Measurements from ENCODE around the gene ZBED6.
A peak's percentile ranks its signal among the peaks of the same experiment; 100 is the strongest.
"Not testable (repeated sequence)": the region's sequence is repeated elsewhere in the genome, so short reads cannot be mapped to it uniquely, and the experiment has no call there.

The ZBED6 gene

DNA sequence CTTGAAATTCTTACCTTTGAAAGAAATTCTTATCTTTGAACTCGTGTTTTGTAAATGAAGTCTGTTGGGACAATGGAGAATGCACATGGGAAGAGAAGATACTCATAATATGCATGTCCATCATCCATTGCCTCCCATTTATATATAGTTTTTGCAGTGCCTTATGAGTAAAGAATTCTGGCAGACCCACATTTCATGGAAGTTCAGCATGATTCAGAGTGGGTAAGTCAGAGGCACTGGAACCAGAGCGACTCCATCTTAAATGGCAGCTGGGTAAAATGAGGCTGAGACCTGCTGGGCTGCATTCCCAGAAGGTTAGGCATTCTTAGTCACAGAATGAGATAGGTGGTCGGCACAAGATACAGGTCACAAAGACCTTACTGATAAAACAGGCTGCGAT lies 16.6 kb upstream of the ZBED6 start:
- no peak for DNase-seq

DNA sequence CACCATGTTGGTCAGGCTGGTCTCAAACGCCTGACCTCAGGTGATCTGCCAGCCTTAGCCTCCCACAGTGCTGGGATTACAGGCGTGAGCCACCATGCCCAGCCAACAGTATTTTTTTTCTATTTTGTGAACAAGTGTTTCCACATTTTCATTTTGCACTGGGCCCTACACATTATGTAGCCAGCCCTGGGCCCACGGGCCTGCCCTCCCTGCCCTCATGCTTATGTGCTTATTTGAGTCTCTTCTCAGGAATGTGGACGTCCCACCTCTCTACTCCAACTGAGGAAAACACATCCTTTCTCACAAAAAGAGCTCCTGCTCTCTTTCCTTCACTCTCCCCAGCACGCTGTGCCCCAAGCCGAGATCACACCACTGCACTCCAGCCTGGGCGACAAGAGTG lies 13.5 kb upstream of the ZBED6 start:
- no peak for DNase-seq

DNA sequence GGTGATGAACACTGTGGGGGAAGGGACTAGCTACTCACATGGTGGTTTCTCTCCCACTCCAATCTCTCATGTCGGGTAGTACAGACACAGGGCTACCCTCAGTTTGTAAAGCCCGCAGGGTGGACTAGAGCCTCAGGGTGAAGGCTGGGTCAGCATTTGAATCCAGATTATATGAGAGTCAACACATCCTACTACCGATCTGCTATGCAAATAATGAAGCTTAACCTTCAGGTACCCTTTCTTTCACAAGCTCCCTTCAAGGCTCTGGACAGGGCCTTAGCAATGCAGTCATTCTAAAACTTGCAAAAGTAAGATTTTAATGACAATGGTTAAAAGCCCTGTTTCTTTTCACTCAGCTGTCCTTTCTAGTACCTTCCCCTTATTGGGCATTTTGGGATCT lies 5.5 kb upstream of the ZBED6 start:
- DNase-seq: no peak

DNA sequence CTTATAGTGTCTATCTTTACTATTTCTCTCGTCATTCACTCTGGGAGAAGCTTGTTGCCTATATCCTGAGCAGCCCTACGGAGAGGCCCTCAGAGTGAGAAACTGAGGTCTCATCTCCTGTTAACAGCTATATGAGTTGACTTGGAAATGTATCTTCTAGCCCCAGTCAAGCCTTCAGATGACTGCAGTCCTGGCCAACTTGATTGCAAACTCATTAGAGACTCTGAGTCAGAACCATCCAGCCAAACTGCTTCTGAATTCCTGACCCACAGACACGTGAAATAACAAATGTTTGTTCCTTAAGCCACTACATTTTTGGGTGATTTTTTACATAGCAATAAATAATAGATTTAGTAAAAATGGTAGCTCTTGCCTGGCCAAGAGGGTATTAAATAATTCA lies 3.9 kb upstream of the ZBED6 start:
- no peak for DNase-seq

DNA sequence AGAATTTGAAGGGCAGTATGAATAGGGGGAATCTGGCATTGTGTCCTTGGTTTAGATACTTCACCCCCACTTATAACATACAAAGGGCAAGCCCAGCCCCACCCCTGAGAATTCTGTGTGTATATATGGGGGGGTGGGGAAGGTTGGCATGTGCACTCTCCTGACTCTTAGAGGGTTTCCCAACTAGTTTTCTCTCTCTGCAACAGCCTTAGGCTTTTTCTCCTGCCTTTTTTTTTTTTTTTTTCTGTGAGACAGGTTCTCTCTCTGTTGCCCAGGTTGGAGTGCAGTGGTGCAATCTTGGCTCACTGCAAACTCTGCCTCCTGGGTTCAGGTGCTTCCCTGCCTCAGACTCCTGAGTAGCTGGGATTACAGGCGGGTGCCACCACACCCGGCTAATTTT lies 2.9 kb upstream of the ZBED6 start:
- no peak for DNase-seq

DNA sequence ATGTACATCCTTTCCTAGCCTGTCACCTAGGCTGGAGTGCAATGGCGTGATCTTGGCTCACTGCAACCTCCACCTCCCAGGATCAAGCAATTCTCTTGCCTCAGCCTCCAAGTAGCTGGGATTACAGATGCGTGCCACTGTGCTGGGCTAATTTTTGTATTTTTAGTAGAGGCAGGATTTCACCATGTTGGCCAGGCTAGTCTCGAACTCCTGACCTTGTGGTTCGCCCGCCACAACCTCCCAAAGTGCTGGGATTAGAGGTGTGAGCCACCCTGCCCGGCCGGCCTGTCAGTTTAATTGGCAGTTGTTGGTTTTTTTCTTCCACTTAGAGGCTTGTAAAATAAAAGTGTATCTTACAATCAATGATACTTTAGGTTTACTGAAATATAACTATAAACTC lies 1.9 kb upstream of the ZBED6 start:
- DNase-seq: not testable (repeated sequence)

DNA sequence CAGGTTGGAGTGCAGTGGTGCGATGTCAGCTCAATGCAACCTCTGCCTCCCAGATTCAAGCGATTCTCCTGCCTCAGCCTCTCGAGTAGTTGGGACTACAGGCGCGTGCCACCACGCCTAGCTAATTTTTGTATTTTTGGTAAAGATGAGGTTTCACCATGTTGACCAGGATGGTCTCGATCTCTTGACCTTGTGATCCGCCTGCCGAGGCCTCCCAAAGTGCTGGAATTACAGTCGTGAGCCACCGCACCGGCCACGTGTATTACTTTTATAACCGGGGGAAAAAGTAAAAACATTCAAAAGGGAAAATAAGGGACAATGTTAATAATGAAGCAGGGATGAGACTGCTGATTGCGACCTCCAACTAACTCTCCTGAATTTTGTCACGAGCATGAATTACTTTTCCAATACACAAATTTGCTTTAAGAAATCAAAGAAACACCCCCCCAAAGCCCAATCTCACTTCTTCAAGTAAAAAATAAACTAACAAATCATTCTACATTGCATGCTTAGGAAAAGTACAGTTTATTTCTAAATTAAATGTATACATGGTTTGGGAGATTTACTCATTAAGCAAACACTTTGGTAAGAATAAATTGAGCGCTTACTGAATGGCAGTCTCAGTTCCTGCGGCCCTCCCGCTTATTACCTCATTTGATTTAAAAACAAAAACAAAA lies 521 bp upstream of the ZBED6 start:
- no peak for DNase-seq

DNA sequence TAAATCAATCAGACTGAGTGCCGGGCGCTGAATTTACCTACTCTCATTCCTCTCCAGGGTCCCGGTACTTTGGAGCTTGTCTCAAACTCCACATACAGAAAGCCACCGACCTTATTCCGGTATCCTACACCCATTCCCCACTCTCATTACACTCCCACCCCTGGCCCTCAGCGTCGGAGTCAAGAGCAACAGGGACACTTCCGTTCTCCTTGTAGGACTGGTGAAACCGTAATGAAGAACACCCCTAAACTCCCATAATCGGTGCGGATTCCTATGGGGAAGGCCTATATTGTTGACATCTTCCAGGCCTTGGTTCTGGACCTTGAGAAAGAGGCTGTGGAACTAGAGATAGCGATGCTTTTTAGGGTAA lies 798 bp downstream of the ZBED6 start:
- peak in 2 of 3 experiments; percentile 70 to 77 for DNase-seq

DNA sequence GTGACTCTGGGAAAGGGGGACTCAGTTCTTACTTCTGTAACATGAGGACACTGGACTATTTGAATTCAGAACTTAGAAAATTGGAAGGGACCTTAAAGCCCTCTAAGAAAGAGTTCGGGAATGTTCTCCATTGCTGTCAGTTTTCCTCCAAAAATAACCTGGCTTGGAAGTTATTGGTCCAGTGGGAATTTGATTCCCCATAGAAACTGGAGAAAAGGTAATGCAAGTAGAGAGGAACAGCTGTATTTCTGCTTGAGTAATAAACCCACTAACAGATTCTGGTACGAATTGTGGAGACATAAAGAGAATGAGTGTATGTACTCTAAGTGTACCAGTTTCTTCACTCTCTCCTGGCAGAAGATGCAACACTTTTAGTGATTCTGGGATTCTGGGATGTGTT lies 1.8 kb downstream of the ZBED6 start:
- no peak for DNase-seq

DNA sequence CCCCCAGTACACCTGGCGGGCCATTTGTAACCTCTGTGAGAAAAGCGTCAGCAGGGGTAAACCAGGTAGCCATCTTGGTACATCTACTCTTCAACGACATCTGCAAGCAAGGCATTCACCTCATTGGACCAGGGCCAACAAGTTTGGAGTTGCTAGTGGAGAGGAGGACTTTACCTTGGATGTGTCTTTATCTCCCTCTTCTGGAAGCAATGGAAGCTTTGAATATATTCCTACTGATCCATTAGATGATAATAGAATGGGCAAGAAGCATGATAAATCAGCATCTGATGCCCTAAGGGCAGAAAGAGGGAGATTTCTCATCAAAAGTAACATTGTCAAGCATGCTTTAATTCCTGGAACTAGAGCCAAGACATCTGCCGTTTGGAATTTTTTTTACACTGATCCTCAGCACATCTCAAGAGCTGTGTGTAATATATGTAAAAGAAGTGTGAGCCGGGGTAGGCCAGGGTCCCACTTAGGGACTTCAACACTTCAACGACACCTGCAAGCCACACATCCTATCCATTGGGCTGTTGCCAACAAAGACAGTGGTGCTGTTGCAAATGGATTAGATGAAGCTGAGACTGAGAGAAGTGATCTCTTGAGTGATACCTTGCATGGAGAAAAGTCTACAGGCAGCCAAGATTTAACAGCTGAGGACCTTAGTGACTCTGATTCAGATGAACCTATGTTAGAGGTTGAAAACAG lies 2.7 kb downstream of the ZBED6 start:
- DNase-seq: peak in 2 of 3 experiments; percentile 15 to 53

DNA sequence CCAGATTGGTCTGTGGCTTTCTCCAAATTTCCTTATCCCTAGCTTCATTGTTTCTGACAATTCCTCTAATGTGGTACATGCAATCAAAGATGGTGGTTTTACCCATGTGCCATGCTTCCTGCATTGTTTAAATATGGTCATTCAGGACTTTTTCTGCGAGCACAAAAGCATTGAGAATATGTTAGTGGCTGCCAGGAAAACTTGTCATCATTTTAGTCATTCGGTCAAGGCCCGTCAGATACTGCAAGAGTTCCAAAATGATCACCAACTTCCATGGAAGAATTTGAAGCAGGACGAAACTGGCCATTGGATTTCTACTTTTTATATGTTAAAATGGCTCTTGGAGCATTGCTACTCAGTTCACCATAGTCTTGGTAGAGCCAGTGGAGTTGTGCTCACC lies 3.7 kb downstream of the ZBED6 start:
- DNase-seq: no peak

DNA sequence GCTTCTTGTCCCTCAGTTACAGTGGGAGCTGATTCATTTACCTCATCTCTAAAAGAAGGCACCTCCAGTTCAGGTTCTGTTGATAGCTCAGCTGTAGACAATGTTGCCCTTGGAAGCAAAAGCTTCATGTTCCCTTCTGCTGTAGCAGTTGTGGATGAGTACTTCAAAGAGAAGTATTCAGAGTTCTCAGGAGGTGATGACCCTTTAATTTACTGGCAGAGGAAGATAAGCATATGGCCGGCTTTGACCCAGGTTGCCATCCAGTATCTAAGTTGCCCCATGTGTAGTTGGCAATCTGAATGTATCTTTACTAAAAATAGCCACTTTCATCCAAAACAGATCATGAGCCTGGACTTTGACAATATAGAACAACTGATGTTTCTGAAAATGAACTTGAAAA lies 4.5 kb downstream of the ZBED6 start:
- DNase-seq: no peak

DNA sequence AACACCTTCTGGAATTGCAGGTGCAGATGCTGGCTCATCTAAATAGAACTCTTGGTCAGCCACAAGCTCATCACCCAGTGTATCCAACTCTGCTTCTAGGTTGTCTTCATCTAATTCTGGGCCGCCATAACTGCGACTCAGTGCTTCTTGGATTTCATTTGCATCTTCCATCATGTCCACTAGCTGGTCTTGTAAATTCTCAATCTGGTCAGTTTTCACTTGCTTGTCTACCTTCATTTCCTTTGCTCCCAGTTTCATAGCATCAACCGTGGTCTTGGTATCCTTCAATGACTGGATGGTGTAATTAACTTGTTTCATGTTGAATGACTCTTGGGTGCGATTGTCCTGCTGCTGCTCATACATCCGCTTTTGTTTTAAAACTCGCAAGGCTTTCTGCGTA lies 10.3 kb downstream of the ZBED6 start:
- DNase-seq: no peak

DNA sequence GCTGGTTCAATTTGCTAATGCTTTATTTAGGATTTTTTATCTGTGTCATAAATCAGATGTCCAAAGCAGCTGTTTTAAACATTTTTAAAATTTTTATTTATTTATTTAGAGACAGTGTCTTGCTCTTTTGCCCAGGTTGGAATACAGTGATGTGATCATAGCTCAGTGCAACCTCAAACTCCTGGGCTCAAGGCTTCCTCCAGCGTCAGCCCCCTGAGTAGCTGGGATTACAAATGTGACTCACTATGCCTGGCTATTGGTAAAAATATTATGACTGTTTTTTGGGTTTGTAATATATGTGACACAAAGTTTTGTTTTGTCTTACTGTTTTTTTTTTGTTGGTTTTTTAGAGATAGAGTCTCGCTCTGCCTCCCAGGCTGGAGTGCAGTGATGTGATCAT lies 11.8 kb downstream of the ZBED6 start:
- DNase-seq: no peak

DNA sequence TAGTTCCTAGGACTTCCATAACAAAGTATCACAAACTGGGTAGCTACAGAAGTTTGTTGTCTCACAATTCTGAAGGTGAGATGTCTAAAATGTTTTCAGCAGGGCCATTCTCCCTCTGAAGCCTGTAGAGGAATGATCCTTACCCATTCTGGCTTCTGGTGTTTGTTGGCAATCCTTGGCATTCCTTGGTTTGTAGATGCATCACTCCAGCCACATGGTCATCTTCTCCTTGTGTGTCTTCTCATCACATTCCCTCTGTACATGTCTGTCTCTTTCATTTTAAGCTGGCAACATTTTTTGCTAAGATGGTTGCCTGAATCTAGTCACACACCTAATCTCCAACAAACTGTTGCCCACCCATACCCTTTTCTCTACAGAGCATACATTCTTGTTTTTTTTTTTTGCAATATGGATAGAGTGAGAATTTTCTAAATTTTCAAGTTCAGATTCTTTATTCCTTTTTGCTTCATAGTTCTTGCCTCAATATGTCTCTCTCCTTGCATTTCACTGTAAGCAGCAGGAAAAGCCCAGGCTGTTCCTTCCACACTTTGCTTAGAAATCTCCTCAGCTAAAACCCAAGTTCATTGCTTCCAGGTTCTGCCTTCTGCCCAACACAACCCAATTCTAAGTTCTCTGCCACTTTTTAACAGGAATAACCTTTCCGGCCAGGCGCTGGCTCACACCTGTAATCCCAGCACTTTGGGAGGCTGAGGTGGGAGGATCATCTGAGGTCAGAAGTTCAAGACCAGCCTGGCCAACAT lies 18.3 kb downstream of the ZBED6 start:
- no peak for DNase-seq

DNA sequence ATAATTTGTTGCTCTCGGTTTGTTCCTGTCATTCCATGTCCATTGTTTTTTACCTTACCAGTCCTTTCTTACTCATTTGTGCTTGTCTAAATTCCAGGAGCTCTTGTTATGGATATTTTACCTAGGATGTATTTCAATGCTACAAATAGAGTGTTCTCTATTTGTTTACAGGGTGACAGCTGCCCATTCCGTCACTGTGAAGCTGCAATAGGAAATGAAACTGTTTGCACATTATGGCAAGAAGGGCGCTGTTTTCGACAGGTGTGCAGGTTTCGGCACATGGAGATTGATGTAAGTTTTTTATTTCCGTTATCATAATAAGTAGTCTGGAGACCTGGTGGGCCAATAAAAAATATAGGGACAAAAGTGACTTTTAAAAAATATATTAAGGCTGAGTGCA lies 23.0 kb downstream of the ZBED6 start:
- no peak for DNase-seq

DNA sequence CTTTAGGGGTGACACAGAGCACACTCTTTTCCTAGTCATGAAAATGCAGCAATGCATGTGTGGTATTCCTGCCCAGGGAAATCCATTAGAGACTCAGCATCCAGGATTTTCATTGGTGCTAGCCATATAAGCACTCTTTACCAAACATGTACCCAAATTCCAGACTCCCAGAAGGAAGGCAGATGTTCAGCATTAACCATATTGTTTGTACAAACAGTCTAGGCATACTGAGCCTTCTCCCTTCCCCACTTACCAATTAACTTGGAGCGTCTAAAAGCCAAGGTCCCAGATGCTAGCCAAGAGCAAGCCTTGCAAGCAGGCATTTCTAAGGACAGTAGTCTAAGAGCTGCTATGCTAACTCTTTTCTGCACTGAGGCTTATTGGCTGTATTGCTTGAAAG lies 27.9 kb downstream of the ZBED6 start:
- no peak for DNase-seq

DNA sequence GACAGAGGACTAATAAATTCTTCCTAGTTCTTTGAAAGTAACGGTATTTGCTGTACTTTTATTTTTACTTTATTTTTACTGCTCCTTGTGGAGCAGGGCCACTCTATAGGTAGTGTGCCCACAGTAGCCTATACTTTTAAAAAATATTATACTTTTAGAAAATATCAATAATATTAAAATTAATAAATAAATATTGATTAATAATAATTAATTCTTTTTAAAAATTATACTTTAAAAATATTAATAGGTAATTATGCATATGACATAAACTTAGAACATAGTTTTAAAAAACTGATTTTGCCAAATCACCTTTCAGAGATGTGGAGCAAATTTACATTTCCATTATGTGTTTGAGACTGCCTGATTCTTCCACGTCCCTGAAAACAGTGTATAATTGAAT lies 30.8 kb downstream of the ZBED6 start:
- no peak for DNase-seq

DNA sequence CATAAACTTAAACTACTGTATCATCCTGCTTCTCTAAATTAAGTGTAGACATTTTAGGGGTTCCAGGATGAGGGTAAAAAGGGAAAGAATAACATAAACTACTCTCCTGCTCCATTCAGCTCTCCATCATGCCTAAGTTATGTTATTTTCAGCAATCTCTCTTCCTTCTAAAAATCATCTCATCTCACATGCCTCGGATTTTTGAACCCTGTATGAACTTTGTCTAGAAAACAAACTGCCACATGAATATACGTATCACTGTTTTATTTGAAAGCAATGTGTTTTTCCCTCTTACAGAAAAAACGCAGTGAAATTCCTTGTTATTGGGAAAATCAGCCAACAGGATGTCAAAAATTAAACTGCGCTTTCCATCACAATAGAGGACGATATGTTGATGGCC lies 32.6 kb downstream of the ZBED6 start:
- no peak for DNase-seq

DNA sequence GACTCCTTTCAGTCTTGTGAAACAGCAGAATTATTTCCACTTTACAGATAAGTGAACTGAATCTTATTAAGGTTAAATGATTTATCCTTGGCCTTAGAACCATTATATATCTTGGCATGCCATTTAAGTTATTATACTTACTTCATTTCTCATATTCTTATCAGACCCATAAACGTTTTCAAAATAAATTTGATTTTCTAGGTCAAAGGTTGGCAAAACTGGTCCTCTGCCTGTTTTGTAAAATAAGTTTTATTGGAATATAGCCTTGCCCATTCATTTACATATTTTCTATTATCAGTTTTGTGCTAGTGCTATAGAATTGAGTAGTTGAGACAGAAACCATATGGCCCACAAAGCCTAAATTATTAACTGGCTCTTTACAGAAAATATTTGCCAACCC lies 33.1 kb downstream of the ZBED6 start:
- DNase-seq: no peak

DNA sequence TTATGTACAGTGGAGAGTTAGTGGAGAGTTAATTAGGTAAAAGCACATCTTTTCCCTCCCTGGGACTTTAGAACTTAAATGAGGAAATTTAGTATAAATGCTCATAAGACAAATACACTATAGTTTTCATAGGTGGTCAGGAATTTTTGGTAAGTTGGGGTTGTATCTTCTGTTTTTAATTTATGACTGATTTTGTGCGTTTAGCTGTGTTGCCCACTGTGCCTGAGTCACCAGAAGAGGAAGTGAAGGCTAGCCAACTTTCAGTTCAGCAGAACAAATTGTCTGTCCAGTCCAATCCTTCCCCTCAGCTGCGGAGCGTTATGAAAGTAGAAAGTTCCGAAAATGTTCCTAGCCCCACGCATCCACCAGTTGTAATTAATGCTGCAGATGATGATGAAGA lies 33.8 kb downstream of the ZBED6 start:
- DNase-seq: not testable (repeated sequence)

DNA sequence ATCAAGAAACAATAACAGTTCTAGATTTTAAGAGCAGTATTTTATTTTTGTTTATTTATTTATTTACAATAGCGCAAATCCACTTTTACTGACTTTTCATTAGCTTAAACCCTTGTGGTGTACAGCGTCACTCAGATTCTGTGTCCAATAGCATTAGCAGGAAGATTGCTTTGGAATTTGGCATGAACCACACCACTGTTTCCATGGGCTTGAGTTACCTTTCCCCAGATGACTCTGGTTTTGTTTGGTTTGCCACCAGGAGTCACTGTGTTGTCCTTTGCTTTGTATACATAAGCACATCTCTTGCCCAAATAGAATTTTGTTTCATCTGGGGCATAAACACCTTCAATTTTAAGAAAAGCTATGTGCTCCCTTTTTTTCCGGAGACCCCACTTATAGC lies 40.1 kb downstream of the ZBED6 start:
- DNase-seq: no peak

DNA sequence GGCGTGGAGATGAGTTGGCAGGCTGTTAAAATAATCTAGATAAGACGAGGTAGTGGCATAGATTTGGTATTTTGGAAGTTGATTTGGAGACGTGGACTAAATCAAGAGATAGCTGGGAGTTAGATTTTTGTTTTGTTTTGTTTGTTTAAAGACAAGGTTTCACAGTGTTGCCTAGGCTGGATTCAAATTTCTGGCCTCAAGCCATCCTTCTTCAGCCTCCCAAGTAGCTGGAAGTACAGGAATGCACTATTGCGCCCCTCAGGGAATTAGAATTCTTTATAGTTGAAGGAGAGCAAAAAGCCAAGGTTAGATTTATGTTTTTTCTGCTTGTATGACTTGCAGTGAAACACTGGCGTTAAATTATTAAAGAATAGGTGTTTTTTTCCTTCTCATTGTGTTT lies 43.7 kb downstream of the ZBED6 start:
- no peak for DNase-seq

DNA sequence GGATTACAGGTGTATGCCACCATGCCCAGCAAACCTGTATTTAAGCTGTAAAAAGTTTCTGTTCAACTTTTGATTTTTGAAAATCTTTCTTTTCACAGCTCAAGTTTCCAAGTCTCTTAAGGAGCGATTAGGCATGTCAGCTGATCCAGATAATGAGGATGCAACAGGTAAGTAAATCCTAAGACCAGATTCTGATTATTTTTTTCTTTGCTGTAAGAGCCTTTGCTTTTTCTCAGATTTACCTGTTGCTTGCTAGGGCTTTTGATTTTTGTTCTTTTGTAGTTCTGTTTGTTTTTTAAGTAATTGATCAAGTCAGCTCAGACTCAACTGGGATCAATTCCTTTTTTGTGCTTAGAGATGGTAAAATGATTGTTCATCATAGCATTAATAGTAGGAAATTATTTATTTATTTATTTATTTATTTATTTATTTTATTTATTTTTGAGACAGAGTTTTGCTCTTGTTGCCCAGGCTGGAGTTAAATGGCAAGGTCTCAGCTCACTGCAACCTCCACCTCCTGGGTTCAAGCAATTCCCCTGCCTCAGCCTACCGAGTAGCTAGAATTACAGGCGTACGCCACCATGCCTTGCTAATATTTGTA lies 44.9 kb downstream of the ZBED6 start:
- DNase-seq: no peak

Data from NCI-H1417 (cell line).